Measurements from ENCODE around the gene EGFLAM. TPM values are rescaled to one million over a fixed set of nuclear protein-coding genes. Genes with fewer than 3 reads are reported as not detected.
A peak's percentile ranks its signal among the peaks of the same experiment; 100 is the strongest.

The EGFLAM gene
- total and polyA plus RNA-seq, 2 of the 4 experiments (the other 2 are of a cell fraction), result 0.77 to 1.1 TPM

GRCh38 chr5:38434966-38435705, 176.8 kb downstream of the EGFLAM start:
- no peak overlapping the region; the same call in 1 of the 2 replicates for H3K18ac ChIP-seq (ENCODE audit: low read depth, low read length)
- no peak overlapping the region for H3K4me2 ChIP-seq (ENCODE audit: low read depth, low read length)
- POLR2A ChIA-PET (ENCODE audit: unreplicated experiment), result no interaction called here
- no peak overlapping the region for H3K9ac ChIP-seq (ENCODE audit: low read depth, low read length)
- no peak overlapping the region for H3K4ac ChIP-seq (ENCODE audit: low read depth, low read length)
- no peak overlapping the region for H3K27ac ChIP-seq (ENCODE audit: insufficient read depth, low read length)
- peaks cover 6% of the 10 kb centered on the region for H3K27me3 ChIP-seq (ENCODE audit: control insufficient read depth, insufficient read depth, low read length)
- CTCF ChIA-PET, result interaction anchor here (1.1 to 2.5 kb wide), 2 partner anchors 52 to 375 kb away, joined by 4 to 9 read pairs; no protein-coding TSS in a partner anchor
- H4K91ac ChIP-seq (ENCODE audit: insufficient read depth, low read depth, low read length), result no peak overlapping the region
- peak overlapping the region; percentile 36; the same call in 1 of the 2 replicates for H2AK5ac ChIP-seq (ENCODE audit: low read depth, low read length)
- TF ChIP-seq RFX5 (IDR thresholded peaks at IDR 0.05; ENCODE audit: low read depth, low read length), result no peak
- no peak for TF ChIP-seq MAZ (IDR thresholded peaks at IDR 0.05; ENCODE audit: borderline replicate concordance, low read depth, low read length)
- no peak for TF ChIP-seq ELK1 (IDR thresholded peaks at IDR 0.05; ENCODE audit: borderline replicate concordance, low read depth, low read length)
- TF ChIP-seq, protein P1, sequence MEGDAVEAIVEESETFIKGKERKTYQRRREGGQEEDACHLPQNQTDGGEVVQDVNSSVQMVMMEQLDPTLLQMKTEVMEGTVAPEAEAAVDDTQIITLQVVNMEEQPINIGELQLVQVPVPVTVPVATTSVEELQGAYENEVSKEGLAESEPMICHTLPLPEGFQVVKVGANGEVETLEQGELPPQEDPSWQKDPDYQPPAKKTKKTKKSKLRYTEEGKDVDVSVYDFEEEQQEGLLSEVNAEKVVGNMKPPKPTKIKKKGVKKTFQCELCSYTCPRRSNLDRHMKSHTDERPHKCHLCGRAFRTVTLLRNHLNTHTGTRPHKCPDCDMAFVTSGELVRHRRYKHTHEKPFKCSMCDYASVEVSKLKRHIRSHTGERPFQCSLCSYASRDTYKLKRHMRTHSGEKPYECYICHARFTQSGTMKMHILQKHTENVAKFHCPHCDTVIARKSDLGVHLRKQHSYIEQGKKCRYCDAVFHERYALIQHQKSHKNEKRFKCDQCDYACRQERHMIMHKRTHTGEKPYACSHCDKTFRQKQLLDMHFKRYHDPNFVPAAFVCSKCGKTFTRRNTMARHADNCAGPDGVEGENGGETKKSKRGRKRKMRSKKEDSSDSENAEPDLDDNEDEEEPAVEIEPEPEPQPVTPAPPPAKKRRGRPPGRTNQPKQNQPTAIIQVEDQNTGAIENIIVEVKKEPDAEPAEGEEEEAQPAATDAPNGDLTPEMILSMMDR (conservative IDR thresholded peaks at IDR 0.05; ENCODE audit: low read depth, low read length), result no peak
- TF ChIP-seq NFE2L2 (IDR thresholded peaks at IDR 0.05; ENCODE audit: low read depth, low read length), result no peak
- no peak for TF ChIP-seq FOS (IDR thresholded peaks at IDR 0.05; ENCODE audit: low read depth, low read length)
- no peak for TF ChIP-seq MXI1 (IDR thresholded peaks at IDR 0.05; ENCODE audit: borderline replicate concordance, low read depth, low read length)
- TF ChIP-seq, protein P2, sequence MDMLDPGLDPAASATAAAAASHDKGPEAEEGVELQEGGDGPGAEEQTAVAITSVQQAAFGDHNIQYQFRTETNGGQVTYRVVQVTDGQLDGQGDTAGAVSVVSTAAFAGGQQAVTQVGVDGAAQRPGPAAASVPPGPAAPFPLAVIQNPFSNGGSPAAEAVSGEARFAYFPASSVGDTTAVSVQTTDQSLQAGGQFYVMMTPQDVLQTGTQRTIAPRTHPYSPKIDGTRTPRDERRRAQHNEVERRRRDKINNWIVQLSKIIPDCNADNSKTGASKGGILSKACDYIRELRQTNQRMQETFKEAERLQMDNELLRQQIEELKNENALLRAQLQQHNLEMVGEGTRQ (IDR thresholded peaks at IDR 0.05; ENCODE audit: low read depth, low read length), result no peak
- no peak for TF ChIP-seq POLR2A (IDR thresholded peaks at IDR 0.05; ENCODE audit: low read depth, low read length)
- no peaks in the 10 kb centered on the region for H3K79me1 ChIP-seq (ENCODE audit: low read depth in 1 of 2, low read length in 2 of 2)
- no peak overlapping the region for H2AK9ac ChIP-seq (replicated peaks; ENCODE audit: low read depth, low read length, poor library complexity)
- ATAC-seq (ENCODE audit: low read depth) (peak; percentile 21), DNase-seq (peak; percentile 48)
- WGBS, 2 experiments (ENCODE audit: extremely low coverage in 2 of 2, insufficient read length in 1 of 2), result no CpG with 5 or more reads among the region's 7 CpGs
- dilution Hi-C loops (cut with HindIII; ENCODE audit: low sequenced_read_pairs, unreplicated experiment), result no loop called here
- H2BK15ac ChIP-seq (ENCODE audit: low read depth, low read length), result no peak overlapping the region
- H4K20me1 ChIP-seq (ENCODE audit: insufficient read depth, low read length), result peaks cover 6% of the 10 kb centered on the region; the same call in 1 of the 2 replicates
- H4K8ac ChIP-seq (ENCODE audit: low read depth in 2 of 2, low read length in 2 of 2), result no peak overlapping the region
- in situ Hi-C loops (cut with MboI; ENCODE audit: low sequenced_read_pairs), result loop anchor here (5.0 kb wide), 1 partner anchor 372 kb away; no protein-coding TSS in a partner anchor
- H3K4me3 ChIP-seq (ENCODE audit: insufficient read depth, low read depth, low read length), result no peak overlapping the region
- intact Hi-C loops (cut with micrococcal nuclease), result no loop called here
- H2BK120ac ChIP-seq (ENCODE audit: low read depth, low read length), result peak overlapping the region; percentile 13; the same call in 1 of the 2 replicates
- no TSS peak for BruUV-seq (replicated peaks)
- H2BK20ac ChIP-seq (ENCODE audit: low read depth, low read length), result no peak overlapping the region
- no peaks in the 10 kb centered on the region for H3K9me3 ChIP-seq (ENCODE audit: control insufficient read depth, insufficient read depth, low read length)
- no peak overlapping the region for H3K23ac ChIP-seq (ENCODE audit: low read depth, low read length)
- H2AFZ ChIP-seq (replicated peaks; ENCODE audit: low read length, poor library complexity), result peak overlapping the region; percentile 40
- H3K36me3 ChIP-seq (ENCODE audit: control insufficient read depth, insufficient read depth, low read length), result no peaks in the 10 kb centered on the region
- H4K5ac ChIP-seq (ENCODE audit: low read depth, low read length), result no peak overlapping the region
- H3K56ac ChIP-seq (ENCODE audit: extremely low read depth, insufficient read depth, low read length), result no peak overlapping the region
- H3K9me1 ChIP-seq (ENCODE audit: insufficient read depth, low read length), result peaks cover 11% of the 10 kb centered on the region
- no peak overlapping the region for H2BK5ac ChIP-seq (ENCODE audit: low read depth, low read length, poor library complexity, severe bottlenecking)
- peaks cover 24% of the 10 kb centered on the region for H3K4me1 ChIP-seq (ENCODE audit: control insufficient read depth, insufficient read depth, low read length)
- peak overlapping the region; percentile 44 for H3K14ac ChIP-seq (replicated peaks; ENCODE audit: low read depth, low read length)

Data from IMR-90 (cell line).